ENCODE results near the gene TMEM156. TPM values are rescaled to one million over a fixed set of nuclear protein-coding genes. Genes with fewer than 3 reads are reported as not detected.

The TMEM156 gene
- total RNA-seq, 1 donor from 2014 or later, result not detected

GRCh38 chr4:39067451-39067850 is 35.2 kb upstream of the TMEM156 start:
- TF ChIP-seq, protein P1, sequence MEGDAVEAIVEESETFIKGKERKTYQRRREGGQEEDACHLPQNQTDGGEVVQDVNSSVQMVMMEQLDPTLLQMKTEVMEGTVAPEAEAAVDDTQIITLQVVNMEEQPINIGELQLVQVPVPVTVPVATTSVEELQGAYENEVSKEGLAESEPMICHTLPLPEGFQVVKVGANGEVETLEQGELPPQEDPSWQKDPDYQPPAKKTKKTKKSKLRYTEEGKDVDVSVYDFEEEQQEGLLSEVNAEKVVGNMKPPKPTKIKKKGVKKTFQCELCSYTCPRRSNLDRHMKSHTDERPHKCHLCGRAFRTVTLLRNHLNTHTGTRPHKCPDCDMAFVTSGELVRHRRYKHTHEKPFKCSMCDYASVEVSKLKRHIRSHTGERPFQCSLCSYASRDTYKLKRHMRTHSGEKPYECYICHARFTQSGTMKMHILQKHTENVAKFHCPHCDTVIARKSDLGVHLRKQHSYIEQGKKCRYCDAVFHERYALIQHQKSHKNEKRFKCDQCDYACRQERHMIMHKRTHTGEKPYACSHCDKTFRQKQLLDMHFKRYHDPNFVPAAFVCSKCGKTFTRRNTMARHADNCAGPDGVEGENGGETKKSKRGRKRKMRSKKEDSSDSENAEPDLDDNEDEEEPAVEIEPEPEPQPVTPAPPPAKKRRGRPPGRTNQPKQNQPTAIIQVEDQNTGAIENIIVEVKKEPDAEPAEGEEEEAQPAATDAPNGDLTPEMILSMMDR (IDR thresholded peaks at IDR 0.05), result no peak
- TF ChIP-seq EZH2phosphoT487 (IDR thresholded peaks at IDR 0.05), result no peak
- TF ChIP-seq EZH2 (IDR thresholded peaks at IDR 0.05), result no peak
- H3K27me3 Mint-ChIP-seq (ENCODE audit: insufficient read depth, low read depth), result no peaks in the 10 kb centered on the region
- Histone ChIP-seq H3K9ac (no peak overlapping the region), H3K27me3 (no peaks in the 10 kb centered on the region), H3F3A (ENCODE audit: low read depth) (peaks cover 4% of the 10 kb centered on the region), H3K36me3 (no peaks in the 10 kb centered on the region), H4K20me1 (ENCODE audit: low read depth) (peaks cover 35% of the 10 kb centered on the region), H3K4me2 (no peak overlapping the region), H3K27ac (no peak overlapping the region), H3K79me2 (ENCODE audit: low read depth) (peaks cover 67% of the 10 kb centered on the region), H3K4me3 (no peak overlapping the region), H3K9me3 (ENCODE audit: low read depth) (no peaks in the 10 kb centered on the region), H2AFZ (replicated peaks) (no peak overlapping the region), H3K4me1 (peaks cover 10% of the 10 kb centered on the region)
- H3K36me3 Mint-ChIP-seq, result peaks cover 4% of the 10 kb centered on the region
- no peak for DNase-seq (ENCODE audit: low spot score)
- no peak overlapping the region for H3K4me3 Mint-ChIP-seq
- no peaks in the 10 kb centered on the region for H3K9me3 Mint-ChIP-seq
- H3K27ac Mint-ChIP-seq, result no peak overlapping the region
- peaks cover 4% of the 10 kb centered on the region for H3K4me1 Mint-ChIP-seq

GRCh38 chr4:39067031-39067430 is 34.8 kb upstream of the TMEM156 start:
- H3K36me3 Mint-ChIP-seq, result peaks cover 4% of the 10 kb centered on the region
- no peak overlapping the region for H2AFZ ChIP-seq (replicated peaks)
- H3K4me2 ChIP-seq, result no peak overlapping the region
- H3K9ac ChIP-seq, result no peak overlapping the region
- no peaks in the 10 kb centered on the region for H3K27me3 Mint-ChIP-seq (ENCODE audit: insufficient read depth, low read depth)
- peaks cover 14% of the 10 kb centered on the region for H3K4me1 ChIP-seq
- H3K4me1 Mint-ChIP-seq, result peaks cover 8% of the 10 kb centered on the region
- H3K9me3 Mint-ChIP-seq, result no peaks in the 10 kb centered on the region
- TF ChIP-seq EZH2phosphoT487 (IDR thresholded peaks at IDR 0.05) (no peak), EZH2 (IDR thresholded peaks at IDR 0.05) (no peak)
- TF ChIP-seq, protein P1 (IDR thresholded peaks at IDR 0.05), result no peak
- peaks cover 8% of the 10 kb centered on the region for H3F3A ChIP-seq (ENCODE audit: low read depth)
- peaks cover 70% of the 10 kb centered on the region for H3K79me2 ChIP-seq (ENCODE audit: low read depth)
- no peak for DNase-seq (ENCODE audit: low spot score)
- H3K36me3 ChIP-seq, result no peaks in the 10 kb centered on the region
- H3K4me3 ChIP-seq, result no peak overlapping the region
- no peak overlapping the region for H3K4me3 Mint-ChIP-seq
- H4K20me1 ChIP-seq (ENCODE audit: low read depth), result peaks cover 38% of the 10 kb centered on the region
- no peak overlapping the region for H3K27ac Mint-ChIP-seq
- H3K27ac ChIP-seq, result no peak overlapping the region
- H3K27me3 ChIP-seq, result no peaks in the 10 kb centered on the region
- no peaks in the 10 kb centered on the region for H3K9me3 ChIP-seq (ENCODE audit: low read depth)

DNA sequence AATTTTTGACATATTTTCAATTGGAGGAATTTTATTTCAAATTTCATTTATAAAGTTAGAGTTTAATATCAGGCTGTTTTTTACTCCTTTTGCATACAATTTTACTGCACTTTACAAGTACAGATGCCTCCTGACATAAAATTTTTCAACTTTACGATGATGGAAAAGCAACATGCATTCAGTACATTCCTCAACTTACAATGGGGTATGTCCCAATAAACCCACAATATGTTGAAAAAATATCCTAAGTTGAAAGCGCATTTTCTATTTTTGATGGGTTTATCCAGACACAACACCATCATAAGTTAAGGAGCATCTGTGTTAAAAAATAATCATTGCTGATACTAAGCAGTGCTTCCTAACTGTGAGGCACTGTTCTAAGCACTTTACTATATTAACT is 34.2 kb upstream of the TMEM156 start:
- H3K36me3 ChIP-seq, result no peaks in the 10 kb centered on the region
- H3K27ac ChIP-seq, result no peak overlapping the region
- H3K36me3 Mint-ChIP-seq, result peaks cover 4% of the 10 kb centered on the region
- H3K27me3 ChIP-seq, result no peaks in the 10 kb centered on the region
- H3K9me3 ChIP-seq (ENCODE audit: low read depth), result no peaks in the 10 kb centered on the region
- H3K4me1 ChIP-seq, result peaks cover 21% of the 10 kb centered on the region
- peaks cover 14% of the 10 kb centered on the region for H3F3A ChIP-seq (ENCODE audit: low read depth)
- H3K9me3 Mint-ChIP-seq, result no peaks in the 10 kb centered on the region
- no peaks in the 10 kb centered on the region for H3K27me3 Mint-ChIP-seq (ENCODE audit: insufficient read depth, low read depth)
- H3K4me3 ChIP-seq, result no peak overlapping the region
- H2AFZ ChIP-seq (replicated peaks), result no peak overlapping the region
- H3K4me3 Mint-ChIP-seq, result no peak overlapping the region
- peaks cover 45% of the 10 kb centered on the region for H4K20me1 ChIP-seq (ENCODE audit: low read depth)
- H3K27ac Mint-ChIP-seq, result no peak overlapping the region
- no peak for TF ChIP-seq EZH2 (IDR thresholded peaks at IDR 0.05)
- TF ChIP-seq EZH2phosphoT487 (IDR thresholded peaks at IDR 0.05), result no peak
- TF ChIP-seq, protein P1 (IDR thresholded peaks at IDR 0.05), result no peak
- H3K4me1 Mint-ChIP-seq, result peaks cover 15% of the 10 kb centered on the region
- DNase-seq (ENCODE audit: low spot score), result no peak
- peaks cover 72% of the 10 kb centered on the region for H3K79me2 ChIP-seq (ENCODE audit: low read depth)
- no peak overlapping the region for H3K9ac ChIP-seq
- H3K4me2 ChIP-seq, result no peak overlapping the region
